GM10266 (cell line): ENCODE results near the gene TAS2R41.

Experiments
- DNase-seq: peaks from one replicate; pipeline ENCODE4 v3.0.0; 2012; ENCODE audit errors: extremely low spot score
- CTCF ChIP-seq: IDR thresholded peaks from 2 replicates; pipeline ENCODE4 v1.5.1; 2012; ENCODE audit warnings: mild to moderate bottlenecking, low read depth; ENCODE audit not compliant: control insufficient read depth, insufficient read depth; ENCODE audit errors: missing control alignments

Gene TAS2R41

DNA sequence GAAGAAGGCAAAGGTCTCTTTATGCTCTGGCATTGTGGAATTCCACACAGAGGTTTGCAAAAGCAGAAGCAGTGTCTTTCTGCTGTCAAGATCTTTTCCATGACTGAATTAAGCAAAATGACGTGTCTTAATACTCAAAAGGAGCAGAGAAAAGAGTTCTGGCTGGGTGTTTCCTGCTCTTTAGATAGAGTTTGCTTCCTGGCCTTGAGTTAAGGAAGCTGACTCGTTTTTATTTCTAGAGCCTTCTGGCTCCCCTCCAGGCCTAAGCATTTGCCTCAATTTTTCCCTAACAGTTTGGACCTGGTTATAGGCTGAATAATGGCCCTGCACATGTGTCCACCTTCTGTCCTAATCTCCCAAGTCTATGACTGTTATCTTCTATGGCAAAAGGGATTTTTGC lies 21.6 kb downstream of the TAS2R41 start:
- no peak for TF ChIP-seq CTCF
- no peak for DNase-seq

GRCh38 chr7:143499743-143500348 lies 22.2 kb downstream of the TAS2R41 start:
- no peak for TF ChIP-seq CTCF
- DNase-seq = no peak

DNA sequence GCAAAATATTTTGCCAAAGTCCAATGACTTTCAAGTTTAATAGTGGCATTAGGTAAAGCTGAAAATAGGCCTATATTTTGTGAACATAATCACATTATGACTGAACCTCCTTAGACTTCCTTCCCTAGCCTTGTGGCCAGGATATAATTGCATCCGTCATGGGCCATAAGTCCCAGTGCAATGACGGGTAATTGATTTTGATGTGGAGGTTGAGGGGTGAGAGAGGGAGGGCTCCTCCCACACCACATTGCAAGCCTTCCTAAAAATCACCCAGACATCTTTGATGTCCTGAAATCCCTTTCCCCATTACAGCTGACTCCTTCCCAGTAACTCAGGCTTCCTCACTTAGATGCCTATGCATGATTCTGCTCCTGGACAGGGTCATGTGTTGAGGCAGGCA lies 25.6 kb downstream of the TAS2R41 start:
- no peak for DNase-seq
- no peak for TF ChIP-seq CTCF

- no peak for TF ChIP-seq CTCF
- no peak for DNase-seq
Observed at GRCh38 chr7:143504215-143504936, 26.7 kb downstream of the TAS2R41 start.

- no peak for TF ChIP-seq CTCF
- no peak for DNase-seq
Observed at GRCh38 chr7:143504937-143505297, 27.2 kb downstream of the TAS2R41 start.

DNA sequence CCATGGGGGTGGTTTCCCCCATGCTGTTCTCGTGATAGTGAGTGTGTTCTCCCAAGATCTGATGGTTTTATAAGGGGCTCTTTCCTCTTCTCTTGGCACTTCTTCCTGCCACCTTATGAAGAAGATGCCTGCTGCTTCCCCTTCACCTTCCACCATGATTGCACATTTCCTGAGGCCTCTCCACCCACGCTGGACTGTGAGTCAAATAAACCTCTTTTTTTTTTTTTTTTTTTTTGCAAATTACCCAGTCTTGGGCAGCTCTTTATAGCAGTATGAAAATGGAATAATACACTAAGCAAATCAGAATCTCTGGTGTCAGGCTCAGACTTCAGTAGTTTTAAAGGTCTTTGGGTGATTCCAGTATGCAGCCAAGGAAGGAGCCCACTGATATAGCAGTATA lies 28.2 kb downstream of the TAS2R41 start:
- DNase-seq = no peak
- TF ChIP-seq CTCF = no peak

GRCh38 chr7:143507094-143507518 lies 29.4 kb downstream of the TAS2R41 start:
- no peak for DNase-seq
- TF ChIP-seq CTCF = no peak
